Measurements from ENCODE around the gene SMOC2. TPM values are rescaled to one million over a fixed set of nuclear protein-coding genes. Genes with fewer than 3 reads are reported as not detected.
"Not testable (repeated sequence)": the region's sequence is repeated elsewhere in the genome, so short reads cannot be mapped to it uniquely, and the experiment has no call there.

Gene SMOC2
- total RNA-seq, 2 donors from 2014 or later = not detected

GRCh38 chr6:168686831-168687730 is 246.1 kb downstream of the SMOC2 start:
- Mint-ChIP-seq H3K9me3 (no peaks in the 10 kb centered on the region), H3K27ac (no peak overlapping the region), H3K36me3 (no peaks in the 10 kb centered on the region)
- ATAC-seq (no peak), DNase-seq (ENCODE audit: low spot score in 2 of 2) (no peak)

- DNase-seq (ENCODE audit: low spot score in 2 of 2) (no peak), ATAC-seq (no peak)
- peak overlapping the region in 1 of 2 donors; percentile 53 for H3K27ac Mint-ChIP-seq
- H3K36me3 Mint-ChIP-seq = no peaks in the 10 kb centered on the region
- no peaks in the 10 kb centered on the region for H3K9me3 Mint-ChIP-seq
Measured at GRCh38 chr6:168690271-168690670, 249.3 kb downstream of the SMOC2 start.

GRCh38 chr6:168691774-168692173 is 250.8 kb downstream of the SMOC2 start:
- Mint-ChIP-seq H3K36me3 (no peaks in the 10 kb centered on the region), H3K27ac (no peak overlapping the region), H3K9me3 (no peaks in the 10 kb centered on the region)
- no peak for ATAC-seq
- DNase-seq (ENCODE audit: low spot score in 2 of 2) = no peak

GRCh38 chr6:168692193-168692914 is 251.4 kb downstream of the SMOC2 start:
- DNase-seq (ENCODE audit: low spot score in 2 of 2) = no peak
- H3K9me3 Mint-ChIP-seq = no peaks in the 10 kb centered on the region
- no peak overlapping the region for H3K27ac Mint-ChIP-seq
- ATAC-seq = no peak
- H3K36me3 Mint-ChIP-seq = no peaks in the 10 kb centered on the region

- not testable (repeated sequence) for DNase-seq (ENCODE audit: low spot score in 2 of 2); H3K27ac Mint-ChIP-seq; ATAC-seq; H3K9me3 Mint-ChIP-seq; H3K36me3 Mint-ChIP-seq
Measured at GRCh38 chr6:168692915-168693257, 251.9 kb downstream of the SMOC2 start.

- not testable (repeated sequence) for DNase-seq (ENCODE audit: low spot score in 2 of 2); ATAC-seq; H3K27ac Mint-ChIP-seq; H3K9me3 Mint-ChIP-seq; H3K36me3 Mint-ChIP-seq
Measured at GRCh38 chr6:168694797-168695196, 253.8 kb downstream of the SMOC2 start.

- no peak for ATAC-seq
Measured at GRCh38 chr6:168695701-168696100, 254.7 kb downstream of the SMOC2 start.

GRCh38 chr6:168698923-168699322 is 257.9 kb downstream of the SMOC2 start:
- Mint-ChIP-seq H3K36me3 (no peaks in the 10 kb centered on the region), H3K27ac (no peak overlapping the region), H3K9me3 (no peaks in the 10 kb centered on the region)
- no peak for DNase-seq (ENCODE audit: low spot score in 2 of 2)
- no peak for ATAC-seq

More at GRCh38 chr6:168695701-168696100, 254.7 kb downstream of the SMOC2 start:
- no peak for DNase-seq (ENCODE audit: low spot score in 2 of 2)
- Mint-ChIP-seq H3K36me3 (no peaks in the 10 kb centered on the region), H3K27ac (no peak overlapping the region), H3K9me3 (no peaks in the 10 kb centered on the region)

GRCh38 chr6:168699631-168700295 is 258.8 kb downstream of the SMOC2 start:
- DNase-seq (ENCODE audit: low spot score in 2 of 2) (no peak), ATAC-seq (no peak)
- Mint-ChIP-seq H3K9me3 (no peaks in the 10 kb centered on the region), H3K27ac (no peak overlapping the region), H3K36me3 (no peaks in the 10 kb centered on the region)

GRCh38 chr6:168700880-168701279 is 259.9 kb downstream of the SMOC2 start:
- Mint-ChIP-seq H3K27ac (no peak overlapping the region), H3K36me3 (no peaks in the 10 kb centered on the region), H3K9me3 (no peaks in the 10 kb centered on the region)
- DNase-seq (ENCODE audit: low spot score in 2 of 2) (no peak), ATAC-seq (no peak)

- ATAC-seq = no peak
- Mint-ChIP-seq H3K9me3 (no peaks in the 10 kb centered on the region), H3K36me3 (no peaks in the 10 kb centered on the region), H3K27ac (no peak overlapping the region)
- no peak for DNase-seq (ENCODE audit: low spot score in 2 of 2)
Measured at GRCh38 chr6:168703990-168704389, 263.0 kb downstream of the SMOC2 start.

GRCh38 chr6:168704678-168705077 is 263.7 kb downstream of the SMOC2 start:
- Mint-ChIP-seq H3K36me3 (no peaks in the 10 kb centered on the region), H3K9me3 (no peaks in the 10 kb centered on the region), H3K27ac (no peak overlapping the region)
- DNase-seq (ENCODE audit: low spot score in 2 of 2) = no peak
- no peak for ATAC-seq

GRCh38 chr6:168705271-168705670 is 264.3 kb downstream of the SMOC2 start:
- not testable (repeated sequence) for DNase-seq (ENCODE audit: low spot score in 2 of 2); H3K9me3 Mint-ChIP-seq; H3K27ac Mint-ChIP-seq; ATAC-seq; H3K36me3 Mint-ChIP-seq

- Mint-ChIP-seq H3K36me3 (no peaks in the 10 kb centered on the region), H3K9me3 (no peaks in the 10 kb centered on the region), H3K27ac (no peak overlapping the region)
- ATAC-seq (no peak), DNase-seq (ENCODE audit: low spot score in 2 of 2) (no peak)
Measured at GRCh38 chr6:168706471-168707177, 265.6 kb downstream of the SMOC2 start.

- peaks cover 0 to 3% of the 10 kb centered on the region in 2 donors for H3K9me3 Mint-ChIP-seq
- no peak for DNase-seq (ENCODE audit: low spot score in 2 of 2)
- no peak overlapping the region for H3K27ac Mint-ChIP-seq
- no peaks in the 10 kb centered on the region for H3K36me3 Mint-ChIP-seq
- ATAC-seq = no peak
Measured at GRCh38 chr6:168708526-168708925, 267.5 kb downstream of the SMOC2 start.

- Mint-ChIP-seq H3K36me3 (no peaks in the 10 kb centered on the region), H3K9me3 (peaks cover 0 to 3% of the 10 kb centered on the region in 2 donors), H3K27ac (no peak overlapping the region)
- no peak for DNase-seq (ENCODE audit: low spot score in 2 of 2)
- ATAC-seq = no peak
Measured at GRCh38 chr6:168708984-168709383, 268.0 kb downstream of the SMOC2 start.

GRCh38 chr6:168709390-168709789 is 268.4 kb downstream of the SMOC2 start:
- ATAC-seq (no peak), DNase-seq (ENCODE audit: low spot score in 2 of 2) (no peak)
- Mint-ChIP-seq H3K36me3 (no peaks in the 10 kb centered on the region), H3K27ac (no peak overlapping the region), H3K9me3 (peaks cover 0 to 3% of the 10 kb centered on the region in 2 donors)

All from activated naive CD4-positive, alpha-beta T cell treated with anti-CD3 and anti-CD28 coated beads, Interleukin-2, amount 50 U/mL, for 72 hours (primary cell).